ENCODE measurements around the gene ANKRD13B. TPM values are rescaled to one million over a fixed set of nuclear protein-coding genes. Genes with fewer than 3 reads are reported as not detected.

ANKRD13B gene
- total and polyA plus RNA-seq, 2 of the 13 experiments (the other 11 are each of a cell fraction or from before 2014, with no cell fraction given) = 1.7 to 1.8 TPM

GRCh38 chr17:29577001-29577370, 15.9 kb upstream of the ANKRD13B start (continued):
- TF ChIP-seq, protein P1, sequence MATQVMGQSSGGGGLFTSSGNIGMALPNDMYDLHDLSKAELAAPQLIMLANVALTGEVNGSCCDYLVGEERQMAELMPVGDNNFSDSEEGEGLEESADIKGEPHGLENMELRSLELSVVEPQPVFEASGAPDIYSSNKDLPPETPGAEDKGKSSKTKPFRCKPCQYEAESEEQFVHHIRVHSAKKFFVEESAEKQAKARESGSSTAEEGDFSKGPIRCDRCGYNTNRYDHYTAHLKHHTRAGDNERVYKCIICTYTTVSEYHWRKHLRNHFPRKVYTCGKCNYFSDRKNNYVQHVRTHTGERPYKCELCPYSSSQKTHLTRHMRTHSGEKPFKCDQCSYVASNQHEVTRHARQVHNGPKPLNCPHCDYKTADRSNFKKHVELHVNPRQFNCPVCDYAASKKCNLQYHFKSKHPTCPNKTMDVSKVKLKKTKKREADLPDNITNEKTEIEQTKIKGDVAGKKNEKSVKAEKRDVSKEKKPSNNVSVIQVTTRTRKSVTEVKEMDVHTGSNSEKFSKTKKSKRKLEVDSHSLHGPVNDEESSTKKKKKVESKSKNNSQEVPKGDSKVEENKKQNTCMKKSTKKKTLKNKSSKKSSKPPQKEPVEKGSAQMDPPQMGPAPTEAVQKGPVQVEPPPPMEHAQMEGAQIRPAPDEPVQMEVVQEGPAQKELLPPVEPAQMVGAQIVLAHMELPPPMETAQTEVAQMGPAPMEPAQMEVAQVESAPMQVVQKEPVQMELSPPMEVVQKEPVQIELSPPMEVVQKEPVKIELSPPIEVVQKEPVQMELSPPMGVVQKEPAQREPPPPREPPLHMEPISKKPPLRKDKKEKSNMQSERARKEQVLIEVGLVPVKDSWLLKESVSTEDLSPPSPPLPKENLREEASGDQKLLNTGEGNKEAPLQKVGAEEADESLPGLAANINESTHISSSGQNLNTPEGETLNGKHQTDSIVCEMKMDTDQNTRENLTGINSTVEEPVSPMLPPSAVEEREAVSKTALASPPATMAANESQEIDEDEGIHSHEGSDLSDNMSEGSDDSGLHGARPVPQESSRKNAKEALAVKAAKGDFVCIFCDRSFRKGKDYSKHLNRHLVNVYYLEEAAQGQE (IDR thresholded peaks at IDR 0.05; ENCODE audit: borderline replicate concordance in 1 of 2, low read depth in 1 of 2, low read length in 2 of 2) = no peak
- TF ChIP-seq, protein P2, sequence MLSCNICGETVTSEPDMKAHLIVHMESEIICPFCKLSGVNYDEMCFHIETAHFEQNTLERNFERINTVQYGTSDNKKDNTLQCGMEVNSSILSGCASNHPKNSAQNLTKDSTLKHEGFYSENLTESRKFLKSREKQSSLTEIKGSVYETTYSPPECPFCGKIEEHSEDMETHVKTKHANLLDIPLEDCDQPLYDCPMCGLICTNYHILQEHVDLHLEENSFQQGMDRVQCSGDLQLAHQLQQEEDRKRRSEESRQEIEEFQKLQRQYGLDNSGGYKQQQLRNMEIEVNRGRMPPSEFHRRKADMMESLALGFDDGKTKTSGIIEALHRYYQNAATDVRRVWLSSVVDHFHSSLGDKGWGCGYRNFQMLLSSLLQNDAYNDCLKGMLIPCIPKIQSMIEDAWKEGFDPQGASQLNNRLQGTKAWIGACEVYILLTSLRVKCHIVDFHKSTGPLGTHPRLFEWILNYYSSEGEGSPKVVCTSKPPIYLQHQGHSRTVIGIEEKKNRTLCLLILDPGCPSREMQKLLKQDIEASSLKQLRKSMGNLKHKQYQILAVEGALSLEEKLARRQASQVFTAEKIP (CRISPR knock-in tag; IDR thresholded peaks at IDR 0.05; ENCODE audit: borderline replicate concordance) = no peak
- TF ChIP-seq ZSCAN9 (CRISPR knock-in tag; IDR thresholded peaks at IDR 0.05; ENCODE audit: borderline replicate concordance) = no peak

DNA sequence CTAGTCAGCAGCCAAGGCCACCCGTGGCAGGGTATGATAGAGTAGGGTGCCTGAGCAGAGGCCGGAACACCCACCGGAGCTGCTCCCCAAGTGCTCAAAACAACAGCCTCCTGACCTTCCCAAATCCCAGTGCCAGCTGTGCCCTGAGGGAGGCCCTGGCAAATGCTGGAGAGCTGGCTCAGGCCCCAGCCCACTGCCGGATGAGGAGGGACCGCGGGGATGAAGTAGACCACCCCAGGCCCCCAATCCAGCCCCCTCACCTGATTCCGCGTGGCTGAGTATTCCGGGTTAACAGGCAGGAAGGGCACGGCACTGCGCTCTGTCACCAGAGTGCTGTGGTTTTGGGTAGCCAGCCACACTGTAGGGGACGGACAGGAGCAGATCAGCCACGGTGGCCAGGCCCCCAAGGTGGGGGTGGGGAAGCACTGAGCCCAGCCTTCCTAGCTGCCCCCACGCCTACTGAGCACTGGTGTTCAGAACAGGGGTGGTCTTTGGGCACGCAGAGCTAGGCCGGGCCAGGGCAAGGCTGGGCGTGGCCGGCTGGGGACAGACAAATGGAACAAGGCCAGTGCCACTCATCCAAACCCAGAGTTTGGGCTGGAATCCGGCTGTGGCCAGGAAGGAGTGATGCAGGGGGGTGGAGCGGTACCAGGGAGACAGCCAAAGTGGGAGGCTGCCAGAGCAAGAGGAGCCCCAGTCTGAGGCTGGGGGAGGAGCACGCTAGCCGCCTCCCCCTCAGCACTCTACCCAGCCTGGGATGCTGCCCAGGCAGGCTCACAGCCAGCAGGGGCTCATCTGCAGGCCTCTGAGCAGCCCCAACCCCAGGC, 15.3 kb upstream of the ANKRD13B start:
- BruUV-seq (replicated peaks) = no TSS peak
- ChIA-PET CTCF (ENCODE audit: low intra/inter-chr PET ratio, low total read pairs) (no interaction called here), POLR2A (interaction anchor here (1.0 kb wide), 1 partner anchor 9 kb away, joined by 3 read pairs; the partner anchor contains the start of gene TP53I13)
- Histone ChIP-seq H3K9me3 (ENCODE audit: low read length) (no peaks in the 10 kb centered on the region), H3K27ac (ENCODE audit: extremely low read length, insufficient read depth, low read length) (no peak overlapping the region), H3K79me2 (ENCODE audit: insufficient read depth, low read length) (no peaks in the 10 kb centered on the region), H3K27me3 (ENCODE audit: control insufficient read depth in 1 of 2, insufficient read depth in 2 of 2, low read length in 2 of 2) (no peaks in the 10 kb centered on the region), H2AFZ (ENCODE audit: low read length) (no peak overlapping the region), H3K4me3 (replicated peaks in 1 of 3; ENCODE audit: insufficient read depth in 1 of 3, low read depth in 2 of 3, low read length in 3 of 3) (no peak overlapping the region), H3K9ac (ENCODE audit: insufficient read depth, low read depth, low read length) (no peak overlapping the region), H3K4me2 (ENCODE audit: low read depth, low read length) (no peak overlapping the region), H4K20me1 (ENCODE audit: insufficient read depth, low read length) (no peaks in the 10 kb centered on the region), H3K4me1 (ENCODE audit: insufficient read depth, low read length) (peaks cover 23% of the 10 kb centered on the region), H3K36me3 (replicated peaks in 1 of 2; ENCODE audit: control insufficient read depth in 1 of 2, insufficient read depth in 2 of 2, low read length in 2 of 2) (peaks cover 5 to 20% of the 10 kb centered on the region in 2 experiments; a peak in 4 of 5 replicates)
- WGBS (ENCODE audit: low lambda C conversion rate) = 98% methylated on average over 9 of the region's 22 CpGs
- in situ Hi-C loops (cut with HindIII; ENCODE audit: extremely low pct_ligation_motif_present, low pct_unique_long_range_greater_than_20kb) (no loop called here), intact Hi-C loops (cut with micrococcal nuclease; ENCODE audit: unreplicated experiment) (no loop called here)
- no peak for FAIRE-seq
- DNase-seq (ENCODE audit: low spot score) = no peak
- ATAC-seq = no peak
- no peak for TF ChIP-seq ERF (CRISPR knock-in tag; IDR thresholded peaks at IDR 0.05)
- TF ChIP-seq POGZ (CRISPR knock-in tag; IDR thresholded peaks at IDR 0.05) = no peak
- TF ChIP-seq, protein P3, sequence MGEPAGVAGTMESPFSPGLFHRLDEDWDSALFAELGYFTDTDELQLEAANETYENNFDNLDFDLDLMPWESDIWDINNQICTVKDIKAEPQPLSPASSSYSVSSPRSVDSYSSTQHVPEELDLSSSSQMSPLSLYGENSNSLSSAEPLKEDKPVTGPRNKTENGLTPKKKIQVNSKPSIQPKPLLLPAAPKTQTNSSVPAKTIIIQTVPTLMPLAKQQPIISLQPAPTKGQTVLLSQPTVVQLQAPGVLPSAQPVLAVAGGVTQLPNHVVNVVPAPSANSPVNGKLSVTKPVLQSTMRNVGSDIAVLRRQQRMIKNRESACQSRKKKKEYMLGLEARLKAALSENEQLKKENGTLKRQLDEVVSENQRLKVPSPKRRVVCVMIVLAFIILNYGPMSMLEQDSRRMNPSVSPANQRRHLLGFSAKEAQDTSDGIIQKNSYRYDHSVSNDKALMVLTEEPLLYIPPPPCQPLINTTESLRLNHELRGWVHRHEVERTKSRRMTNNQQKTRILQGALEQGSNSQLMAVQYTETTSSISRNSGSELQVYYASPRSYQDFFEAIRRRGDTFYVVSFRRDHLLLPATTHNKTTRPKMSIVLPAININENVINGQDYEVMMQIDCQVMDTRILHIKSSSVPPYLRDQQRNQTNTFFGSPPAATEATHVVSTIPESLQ (CRISPR knock-in tag; conservative IDR thresholded peaks at IDR 0.05) = no peak
- no peak for TF ChIP-seq MIER3 (CRISPR knock-in tag; IDR thresholded peaks at IDR 0.05; ENCODE audit: borderline replicate concordance)
- no peak for TF ChIP-seq ZNF205 (CRISPR knock-in tag; IDR thresholded peaks at IDR 0.05)
- no peak for TF ChIP-seq ZNF607 (CRISPR knock-in tag; IDR thresholded peaks at IDR 0.05; ENCODE audit: borderline replicate concordance)
- no peak for TF ChIP-seq TP53 (CRISPR knock-in tag; conservative IDR thresholded peaks at IDR 0.05)

All from HepG2 (cell line).